Measurements from ENCODE around the gene CLCNKA.

Gene CLCNKA

GRCh38 chr1:15992187-15992553 lies 29.7 kb upstream of the CLCNKA start:
- H2AFZ ChIP-seq (ENCODE audit: low read length) = no peak overlapping the region
- H3K36me3 ChIP-seq (ENCODE audit: insufficient read depth, low read length) = no peaks in the 10 kb centered on the region
- H3K4me2 ChIP-seq (ENCODE audit: low read length) = no peak overlapping the region
- no peaks in the 10 kb centered on the region for H3K9me3 ChIP-seq (ENCODE audit: low read length)
- H3K9ac ChIP-seq (ENCODE audit: low read length) = no peak overlapping the region
- H4K20me1 ChIP-seq (ENCODE audit: insufficient read depth, low read length) = no peaks in the 10 kb centered on the region
- peaks cover 9% of the 10 kb centered on the region; the same call in 1 of the 2 replicates for H3K27me3 ChIP-seq (ENCODE audit: insufficient read depth, low read length)
- TF ChIP-seq EZH2 (IDR thresholded peaks at IDR 0.05; ENCODE audit: borderline replicate concordance, low read length) (no peak), CTCF (IDR thresholded peaks at IDR 0.05; ENCODE audit: low read length) (no peak)
- no peaks in the 10 kb centered on the region for H3K79me2 ChIP-seq (ENCODE audit: insufficient read depth, low read length)
- no peak overlapping the region for H3K27ac ChIP-seq (ENCODE audit: low read depth, low read length, poor library complexity, severe bottlenecking)
- no peaks in the 10 kb centered on the region for H3F3A ChIP-seq (ENCODE audit: insufficient read depth, low read length)
- no peaks in the 10 kb centered on the region for H3K4me1 ChIP-seq (ENCODE audit: insufficient read depth, low read length, severe bottlenecking)
- no peak overlapping the region for H3K4me3 ChIP-seq (ENCODE audit: low read depth, low read length, poor library complexity, severe bottlenecking)
- H3K9me2 ChIP-seq (ENCODE audit: low read depth, low read length) = no peaks in the 10 kb centered on the region

- Histone ChIP-seq H3K4me2 (ENCODE audit: low read length) (no peak overlapping the region), H3K9me3 (ENCODE audit: low read length) (no peaks in the 10 kb centered on the region), H3K79me2 (ENCODE audit: insufficient read depth, low read length) (no peaks in the 10 kb centered on the region), H3F3A (ENCODE audit: insufficient read depth, low read length) (no peaks in the 10 kb centered on the region), H3K4me3 (ENCODE audit: low read depth, low read length, poor library complexity, severe bottlenecking) (no peak overlapping the region), H3K4me1 (ENCODE audit: insufficient read depth, low read length, severe bottlenecking) (no peaks in the 10 kb centered on the region), H3K36me3 (ENCODE audit: insufficient read depth, low read length) (no peaks in the 10 kb centered on the region), H4K20me1 (ENCODE audit: insufficient read depth, low read length) (no peaks in the 10 kb centered on the region), H3K27ac (ENCODE audit: low read depth, low read length, poor library complexity, severe bottlenecking) (no peak overlapping the region), H3K9me2 (ENCODE audit: low read depth, low read length) (no peaks in the 10 kb centered on the region), H2AFZ (ENCODE audit: low read length) (no peak overlapping the region), H3K27me3 (ENCODE audit: insufficient read depth, low read length) (peaks cover 9% of the 10 kb centered on the region; the same call in 1 of the 2 replicates), H3K9ac (ENCODE audit: low read length) (no peak overlapping the region)
- TF ChIP-seq EZH2 (IDR thresholded peaks at IDR 0.05; ENCODE audit: borderline replicate concordance, low read length) (no peak), CTCF (IDR thresholded peaks at IDR 0.05; ENCODE audit: low read length) (no peak)
Observed at GRCh38 chr1:15992582-15993500, 29.0 kb upstream of the CLCNKA start.

GRCh38 chr1:15993666-15994065 lies 28.2 kb upstream of the CLCNKA start:
- no peaks in the 10 kb centered on the region for H3F3A ChIP-seq (ENCODE audit: insufficient read depth, low read length)
- H2AFZ ChIP-seq (ENCODE audit: low read length) = no peak overlapping the region
- no peaks in the 10 kb centered on the region for H3K79me2 ChIP-seq (ENCODE audit: insufficient read depth, low read length)
- no peak overlapping the region for H3K4me3 ChIP-seq (ENCODE audit: low read depth, low read length, poor library complexity, severe bottlenecking)
- H3K9me2 ChIP-seq (ENCODE audit: low read depth, low read length) = no peaks in the 10 kb centered on the region
- H3K4me1 ChIP-seq (ENCODE audit: insufficient read depth, low read length, severe bottlenecking) = no peaks in the 10 kb centered on the region
- TF ChIP-seq EZH2 (IDR thresholded peaks at IDR 0.05; ENCODE audit: borderline replicate concordance, low read length) (no peak), CTCF (IDR thresholded peaks at IDR 0.05; ENCODE audit: low read length) (no peak)
- H3K4me2 ChIP-seq (ENCODE audit: low read length) = no peak overlapping the region
- no peaks in the 10 kb centered on the region for H3K36me3 ChIP-seq (ENCODE audit: insufficient read depth, low read length)
- H3K27me3 ChIP-seq (ENCODE audit: insufficient read depth, low read length) = peaks cover 9% of the 10 kb centered on the region; the same call in 1 of the 2 replicates
- no peaks in the 10 kb centered on the region for H4K20me1 ChIP-seq (ENCODE audit: insufficient read depth, low read length)
- no peak overlapping the region for H3K9ac ChIP-seq (ENCODE audit: low read length)
- no peak overlapping the region for H3K27ac ChIP-seq (ENCODE audit: low read depth, low read length, poor library complexity, severe bottlenecking)
- H3K9me3 ChIP-seq (ENCODE audit: low read length) = no peaks in the 10 kb centered on the region

Measured in OCI-LY1 (cell line).